GM19193 (cell line): Measurements from ENCODE around the gene VAMP2.

ENCODE experiments used
- POLR2A ChIP-seq: IDR thresholded peaks from 4 replicates; pipeline ENCODE4 v1.6.1; 2011; ENCODE audit not compliant: insufficient read depth, insufficient read length; ENCODE audit errors: extremely low read depth

The VAMP2 gene

GRCh38 chr17:8120520-8121406 lies 42.0 kb downstream of the VAMP2 start:
- peak; percentile 56 for TF ChIP-seq POLR2A

- no peak for TF ChIP-seq POLR2A
Observed at GRCh38 chr17:8119581-8120519, 42.9 kb downstream of the VAMP2 start.

GRCh38 chr17:8118769-8119580 lies 43.8 kb downstream of the VAMP2 start:
- TF ChIP-seq POLR2A: no peak

GRCh38 chr17:8117980-8118768 lies 44.6 kb downstream of the VAMP2 start, which contains the start of gene ALOXE3:
ALOXE3 (minus strand) TSS chr17:8118514; CDS start chr17:8117990, 524 bp downstream.
- TF ChIP-seq POLR2A: no peak

- no peak for TF ChIP-seq POLR2A
Observed at GRCh38 chr17:8117367-8117979, 45.3 kb downstream of the VAMP2 start.

GRCh38 chr17:8116776-8117175 lies 46.0 kb downstream of the VAMP2 start:
- no peak for TF ChIP-seq POLR2A

GRCh38 chr17:8110907-8111306 lies 51.8 kb downstream of the VAMP2 start:
- TF ChIP-seq POLR2A: no peak

- no peak for TF ChIP-seq POLR2A
Observed at GRCh38 chr17:8110456-8110804, 52.3 kb downstream of the VAMP2 start.

- TF ChIP-seq POLR2A: no peak
Observed at GRCh38 chr17:8109661-8110455, 52.9 kb downstream of the VAMP2 start.
